PFSK-1 (cell line): ENCODE data around the gene P2RY12.

Experiments used
- FOXP2 ChIP-seq: optimal IDR thresholded peaks from 2 replicates; pipeline ENCODE3; 2011; ENCODE audit warnings: borderline replicate concordance, control low read depth, inconsistent platforms; ENCODE audit not compliant: insufficient read depth; ENCODE audit errors: extremely low read length, extremely low read depth
- POLR2AphosphoS5 ChIP-seq: IDR thresholded peaks from 2 replicates; pipeline ENCODE4 v1.6.1; 2012; ENCODE audit warnings: low read depth, mild to moderate bottlenecking, control low read depth, low read length, moderate library complexity
- REST ChIP-seq, 2 experiments: IDR thresholded peaks; 2 replicates each; pipeline versions ENCODE4 v1.6.1 to v1.8.0; 2011 to 2012; ENCODE audit warnings: low read depth in 2 of 2, low read length in 2 of 2, control low read depth in 1 of 2, inconsistent platforms in 1 of 2, mild to moderate bottlenecking in 1 of 2, moderate library complexity in 1 of 2; ENCODE audit not compliant: insufficient read depth in 1 of 2
- SIN3A ChIP-seq: IDR thresholded peaks from 2 replicates; pipeline ENCODE4 v1.6.1; 2012; ENCODE audit warnings: mild to moderate bottlenecking, low read length, moderate library complexity, borderline replicate concordance; ENCODE audit not compliant: insufficient read depth
- TAF1 ChIP-seq: IDR thresholded peaks from 2 replicates; pipeline ENCODE4 v1.6.1; 2012; ENCODE audit warnings: low read length, control low read depth, borderline replicate concordance; ENCODE audit not compliant: insufficient read depth

- TF ChIP-seq TAF1 = no peak
- no peak for TF ChIP-seq POLR2AphosphoS5
- TF ChIP-seq FOXP2 = no peak
- no peak for TF ChIP-seq SIN3A
- no peak for TF ChIP-seq REST (IDR thresholded peaks at IDR 0.05; ENCODE audit: insufficient read depth in 1 of 2, low read depth in 2 of 2, low read length in 2 of 2)
These were observed 21.8 kb downstream of the P2RY12 start for GRCh38 chr3:151362751-151363174.
